Measurements from ENCODE around the gene TNFRSF25.
A peak's percentile ranks its signal among the peaks of the same experiment; 100 is the strongest.
"Not testable (repeated sequence)": the region's sequence is repeated elsewhere in the genome, so short reads cannot be mapped to it uniquely, and the experiment has no call there.

The TNFRSF25 gene

GRCh38 chr1:6448749-6449631 lies 17.0 kb downstream of the TNFRSF25 start:
- FAIRE-seq = no peak

- FAIRE-seq = no peak
These were observed 17.9 kb downstream of the TNFRSF25 start for GRCh38 chr1:6447818-6448748.

- FAIRE-seq = no peak
These were observed 18.8 kb downstream of the TNFRSF25 start for GRCh38 chr1:6447016-6447817.

GRCh38 chr1:6446665-6447015 lies 19.3 kb downstream of the TNFRSF25 start:
- no peak for FAIRE-seq

GRCh38 chr1:6445929-6446328 lies 20.0 kb downstream of the TNFRSF25 start:
- FAIRE-seq = not testable (repeated sequence)

- FAIRE-seq = peak; percentile 92
These were observed 20.8 kb downstream of the TNFRSF25 start for GRCh38 chr1:6445062-6445763.

- FAIRE-seq = no peak
These were observed 21.6 kb downstream of the TNFRSF25 start for GRCh38 chr1:6444377-6444776.

- no peak for FAIRE-seq
These were observed 22.4 kb downstream of the TNFRSF25 start for GRCh38 chr1:6443339-6444115.

GRCh38 chr1:6441586-6441985 lies 24.4 kb downstream of the TNFRSF25 start:
- FAIRE-seq = no peak

GRCh38 chr1:6440198-6441126 lies 25.5 kb downstream of the TNFRSF25 start:
- FAIRE-seq = no peak

- no peak for FAIRE-seq
These were observed 27.9 kb downstream of the TNFRSF25 start for GRCh38 chr1:6438047-6438525.

- FAIRE-seq = not testable (repeated sequence)
These were observed 28.8 kb downstream of the TNFRSF25 start for GRCh38 chr1:6437012-6437700.

GRCh38 chr1:6436277-6436676 lies 29.7 kb downstream of the TNFRSF25 start:
- not testable (repeated sequence) for FAIRE-seq

- FAIRE-seq = no peak
These were observed 30.4 kb downstream of the TNFRSF25 start for GRCh38 chr1:6435547-6435946.

GRCh38 chr1:6435129-6435528 lies 30.8 kb downstream of the TNFRSF25 start:
- no peak for FAIRE-seq

- no peak for FAIRE-seq
These were observed 31.8 kb downstream of the TNFRSF25 start for GRCh38 chr1:6434186-6434585.

- not testable (repeated sequence) for FAIRE-seq
These were observed 34.1 kb downstream of the TNFRSF25 start for GRCh38 chr1:6431645-6432579.

Data from G401.6 (cell line).